Heart left ventricle (tissue), 16 donors: ENCODE measurements around the gene KDM8. TPM values are rescaled to one million over a fixed set of nuclear protein-coding genes. Genes with fewer than 3 reads are reported as not detected.
A peak's percentile ranks its signal among the peaks of the same experiment; 100 is the strongest.
"Not testable (repeated sequence)": the region's sequence is repeated elsewhere in the genome, so short reads cannot be mapped to it uniquely, and the experiment has no call there.

Experiments
- ATAC-seq, 4 donors: fragments of 200-7000 bp; cut with Tn5 transposase; one replicate each; pipeline ENCODE4 v1.9.1; 2020 to 2022; ENCODE audit warnings: moderate library complexity in 4 of 4, mild to moderate bottlenecking in 3 of 4, moderate number of reproducible peaks in 1 of 4
- DNase-seq, 5 donors: peaks; one replicate each; pipeline ENCODE4 v3.0.0-alpha.2; 2020
- H3K27ac ChIP-seq, 12 donors: fragments of 200-600 bp; sonication (generic) in 4 of 12; one replicate each; pipeline versions ENCODE4 v1.5.0 to v1.8.0; 2016 to 2022; ENCODE audit warnings: mild to moderate bottlenecking in 2 of 12
- H3K27me3 ChIP-seq, 9 donors: fragments of 200-600 bp; sonication (generic) in 2 of 9; one replicate each; pipeline versions ENCODE4 v1.5.1 to v1.8.0; 2016 to 2022; ENCODE audit warnings: mild to moderate bottlenecking in 3 of 9
- H3K36me3 ChIP-seq, 9 donors: fragments of 200-600 bp; sonication (generic) in 2 of 9; one replicate each; pipeline versions ENCODE4 v1.5.0 to v1.8.0; 2018 to 2022; ENCODE audit warnings: mild to moderate bottlenecking in 2 of 9
- H3K4me1 ChIP-seq, 12 donors: fragments of 200-600 bp; sonication (generic) in 4 of 12; one replicate each; pipeline versions ENCODE4 v1.5.0 to v1.8.0; 2016 to 2022; ENCODE audit warnings: mild to moderate bottlenecking in 3 of 12
- H3K4me3 ChIP-seq, 12 donors: fragments of 200-600 bp; sonication (generic) in 4 of 12; one replicate each; pipeline versions ENCODE4 v1.5.0 to v1.8.0; 2017 to 2022; ENCODE audit warnings: mild to moderate bottlenecking in 9 of 12, moderate library complexity in 4 of 12
- H3K9me3 ChIP-seq, 12 donors: fragments of 200-600 bp; sonication (generic) in 4 of 12; one replicate each; pipeline versions ENCODE4 v1.5.0 to v1.8.0; 2016 to 2022; ENCODE audit warnings: mild to moderate bottlenecking in 1 of 12
- CTCF ChIP-seq, 12 donors: fragments of 200-600 bp; sonication (generic) in 4 of 12; IDR thresholded peaks; one replicate each; pipeline versions ENCODE4 v1.5.0 to v1.8.0; 2018 to 2022; ENCODE audit warnings: antibody characterized with exemption in 12 of 12, mild to moderate bottlenecking in 5 of 12
- POLR2A ChIP-seq, 2 donors: fragments of 450-650 bp; IDR thresholded peaks; one replicate each; pipeline ENCODE4 v1.6.1; 2017; ENCODE audit warnings: antibody characterized with exemption in 2 of 2, mild to moderate bottlenecking in 2 of 2, moderate library complexity in 2 of 2
- WGBS, 4 donors: extraction: QIAGEN DNeasy Blood & Tissue Kit in 2 of 4; methylation state at CpG; one replicate each; pipeline versions ENCODE4 v1.1.5 to v1.1.7; 2013 to 2018; 5-methylcytosine and 5-hydroxymethylcytosine counted together
- intact Hi-C, 10 donors: fragments of 100-400 bp; cut with DNase I; formaldehyde crosslinking; loops; one replicate each; pipeline versions ENCODE4 v1.11.1 to v1.14.2; 2022
- polyA plus RNA-seq, 2 donors: library from polyadenylated mRNA; stranded (reverse); fragments of 200-250 nt; gene quantifications; one replicate each; pipeline ENCODE4 v1.2.3, GENCODE V29; 2013
- total RNA-seq, 9 donors: library from RNA; depleted of rRNA in 2 of 9; stranded (reverse); fragments of >200 nt in 2 of 9; fragmentation: NEBNext Ultra II Directional in 3 of 9; extraction: Animal tissue kit (Norgen Biotek cat#: 25700) in 3 of 9; gene quantifications; one replicate each; pipeline versions ENCODE4 v1.1.0 to v1.2.4, GENCODE V29; 2016 to 2023
- donor health status: ischemic (EF 13 %, LVEDD 7.1; RV severe dilation, severe dysfunction).
- donor health status: healthy with polysubstance abuse.
- donor health status: DM: no; HTN: yes; CAD: no.
- donor health status: DM: no; HTN: no; CAD: no.
- donor health status: ischemic (EF 25% LVEDD 6.9; RV normal size, moderate dysfunction).
- donor health status: ischemic (EF 25% LVEDD 5.7; RV mildly dilated, moderate dysfunction).
- donor health status: healthy.
- donor health status: DM: yes; HTN: yes; CAD: no.
- donor health status: ischemic (EF 35%, LVEDD 5.7; RV mildly dilated, moderate dysfunction).
- donor health status: nonischemic (EF 11% LVEDD 7.7; RV severe dilation, severe dysfunction).
- donor health status: DM: yes; HTN: yes; CAD: no.
- donor health status: PGD.
- donor health status: ischemic (EF 29% LVEDD 5.4; RV normal size, mild dysfunction).
- donor health status: nonischemic (EF 23%, LVEDD 6.1; RV moderate dilation, normal function).

KDM8 gene
- total and polyA plus RNA-seq, 11 donors = 1.4 to 8.4 (median 3.5) TPM

DNA sequence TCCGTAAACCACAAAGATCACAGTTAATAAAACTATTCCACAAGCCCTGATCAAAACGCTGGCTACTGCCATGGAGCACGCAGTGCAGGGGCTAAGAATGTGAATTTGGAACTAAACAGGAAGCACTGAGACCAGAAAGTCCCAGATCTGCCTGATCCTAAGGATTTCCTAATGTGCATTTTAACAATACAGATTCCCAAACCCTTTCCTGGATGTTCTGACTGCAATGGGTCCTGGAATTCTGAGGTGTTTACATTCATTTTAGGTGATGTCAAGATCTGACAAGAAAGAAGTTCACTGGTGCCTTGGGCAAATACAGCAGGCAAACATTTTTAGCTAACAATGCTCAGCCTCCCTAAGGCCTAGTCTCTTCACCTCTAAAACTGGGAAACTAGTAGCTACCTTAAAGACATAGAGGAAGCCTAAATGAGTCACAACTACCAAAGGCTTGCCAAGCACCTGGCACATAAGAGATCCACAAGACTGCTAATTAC is 55.0 kb downstream of the KDM8 start:
- Histone ChIP-seq H3K9me3 (no peaks in the 10 kb centered on the region), H3K27ac (peak overlapping the region in 7 of 12 donors; percentile 6 to 78 (median 44)), H3K27me3 (no peaks in the 10 kb centered on the region), H3K4me3 (no peak overlapping the region), H3K4me1 (peaks cover 0 to 34% (median 8%) of the 10 kb centered on the region in 12 donors), H3K36me3 (peaks cover 0 to 32% (median 20%) of the 10 kb centered on the region in 9 donors)
- ATAC-seq (peak; percentile 10 to 53 (median 32)), DNase-seq (no peak)
- intact Hi-C loops = no loop called here
- no peak for TF ChIP-seq CTCF (IDR thresholded peaks at IDR 0.05)
- no peak for TF ChIP-seq POLR2A (IDR thresholded peaks at IDR 0.05)
- 58 to 73% (median 66%) methylated on average over 3 of the region's 3 CpGs for WGBS, 4 donors

DNA sequence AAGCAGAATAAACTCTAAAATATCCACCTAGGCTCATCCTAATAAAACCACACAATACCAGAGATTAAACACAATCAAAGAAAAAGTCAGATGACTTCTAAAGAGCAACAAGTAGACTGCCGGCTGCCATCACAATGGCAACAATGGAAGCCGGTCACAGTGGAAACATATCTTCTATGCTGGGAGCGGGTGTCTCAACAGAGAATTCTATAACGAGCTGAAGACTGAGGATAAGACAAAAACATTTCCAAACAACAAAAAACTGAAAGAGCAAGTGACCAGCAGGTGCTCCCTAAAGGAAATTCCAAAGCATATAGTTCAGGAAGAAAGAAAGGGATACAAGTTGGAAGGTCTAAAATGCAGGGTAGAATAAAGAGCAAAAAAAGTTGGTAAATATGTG is 56.4 kb downstream of the KDM8 start:
- Histone ChIP-seq H3K9me3 (no peaks in the 10 kb centered on the region), H3K4me1 (peaks cover 0 to 29% (median 5%) of the 10 kb centered on the region in 12 donors), H3K27me3 (no peaks in the 10 kb centered on the region), H3K36me3 (peaks cover 0 to 28% (median 20%) of the 10 kb centered on the region in 9 donors), H3K4me3 (no peak overlapping the region), H3K27ac (peak overlapping the region in 2 of 12 donors; percentile 50 to 78)
- DNase-seq (no peak), ATAC-seq (no peak)
- TF ChIP-seq CTCF (IDR thresholded peaks at IDR 0.05) (no peak), POLR2A (IDR thresholded peaks at IDR 0.05) (no peak)
- intact Hi-C loops = no loop called here
- WGBS, 4 donors = 86 to 95% (median 89%) methylated on average over 4 of the region's 4 CpGs

GRCh38 chr16:27262904-27263423 is 59.6 kb downstream of the KDM8 start:
- DNase-seq, H3K36me3 ChIP-seq, ATAC-seq, H3K27ac ChIP-seq, intact Hi-C loops, H3K4me3 ChIP-seq, H3K27me3 ChIP-seq, H3K9me3 ChIP-seq: not testable (repeated sequence)
- H3K4me1 ChIP-seq = peaks cover 0 to 33% (median 6%) of the 10 kb centered on the region in 12 donors
- WGBS, 4 donors = 90 to 95% (median 94%) methylated on average over 2 of the region's 2 CpGs

DNA sequence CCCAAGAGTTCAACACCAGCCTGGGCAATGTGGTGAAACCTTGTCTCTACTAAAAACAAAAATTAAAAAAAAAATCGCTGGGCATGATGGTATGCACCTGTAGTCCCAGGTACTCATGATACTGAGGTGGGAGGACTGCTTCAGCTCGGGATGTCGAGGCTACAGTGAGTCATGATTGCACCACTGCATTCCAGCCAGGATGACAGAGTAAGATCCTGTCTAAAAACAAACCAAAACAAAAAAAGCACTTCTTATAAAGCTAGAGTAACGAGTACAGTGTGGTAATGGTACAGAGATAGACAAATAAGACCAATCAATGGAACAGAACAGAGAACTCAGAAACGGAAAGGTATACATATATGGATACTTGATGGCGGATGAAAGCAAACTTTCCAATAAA is 60.8 kb downstream of the KDM8 start:
- WGBS, 4 donors = 83 to 86% (median 85%) methylated on average over 6 of the region's 6 CpGs
- no peaks in the 10 kb centered on the region for H3K9me3 ChIP-seq
- TF ChIP-seq CTCF (IDR thresholded peaks at IDR 0.05) = no peak
- TF ChIP-seq POLR2A (IDR thresholded peaks at IDR 0.05) = no peak
- intact Hi-C loops = loop anchor here in 1 of 10 donors (2.0 kb wide), 1 partner anchor 19 kb away; no protein-coding TSS in a partner anchor
- H3K36me3 ChIP-seq = no peaks in the 10 kb centered on the region
- peaks cover 0 to 35% (median 5%) of the 10 kb centered on the region in 12 donors for H3K4me1 ChIP-seq
- DNase-seq (no peak), ATAC-seq (no peak)
- H3K27ac ChIP-seq = no peak overlapping the region
- H3K4me3 ChIP-seq = no peak overlapping the region
- H3K27me3 ChIP-seq = no peaks in the 10 kb centered on the region
